IMR-90 (cell line): ENCODE measurements around the gene GNB1L. TPM values are rescaled to one million over a fixed set of nuclear protein-coding genes. Genes with fewer than 3 reads are reported as not detected.

Experiments used
- ATAC-seq: fragments of 200-7000 bp; cut with Tn5 transposase; 2 replicates; pipeline ENCODE4 v1.9.1; 2020; ENCODE audit warnings: low read depth, mild to moderate bottlenecking, moderate library complexity
- BruUV-seq: library from RNA; stranded (reverse); fragments of 400-500 nt; replicated peaks from 2 replicates; lab custom pipeline; 2021; lab: Mats Ljungman, UMichigan
- CTCF ChIA-PET: fragments of 300-600 bp; formaldehyde crosslinking; extraction: SDS; loops from one replicate; lab custom pipeline; 2021; ENCODE audit warnings: antibody characterized with exemption; lab: Yijun Ruan, JAX
- POLR2A ChIA-PET: fragments of 300-600 bp; sonication (Branson Sonifier 250); formaldehyde crosslinking; loops from one replicate; lab custom pipeline; 2022; ENCODE audit warnings: antibody characterized with exemption; ENCODE audit not compliant: unreplicated experiment; lab: Charles Lee
- DNase-seq: peaks from one replicate; pipeline ENCODE4 v3.0.0; 2013
- H2AFZ ChIP-seq: replicated peaks from 2 replicates; pipeline ENCODE3; 2013; ENCODE audit warnings: low read length, mild to moderate bottlenecking; ENCODE audit not compliant: poor library complexity
- H2AK5ac ChIP-seq: 2 replicates; pipeline ENCODE4 v1.6.1; 2013; ENCODE audit warnings: low read depth, low read length, inconsistent platforms
- H2AK9ac ChIP-seq: replicated peaks from 2 replicates; pipeline ENCODE3; 2013; ENCODE audit warnings: mild to moderate bottlenecking, low read depth, low read length, moderate library complexity; ENCODE audit not compliant: poor library complexity
- H2BK120ac ChIP-seq: 2 replicates; pipeline ENCODE4 v1.6.1; 2013; ENCODE audit warnings: low read depth, low read length, inconsistent platforms
- H2BK15ac ChIP-seq: 3 replicates; pipeline ENCODE4 v1.6.1; 2013; ENCODE audit warnings: low read depth, low read length, inconsistent platforms
- H2BK20ac ChIP-seq: 2 replicates; pipeline ENCODE4 v1.6.1; 2013; ENCODE audit warnings: low read depth, mild to moderate bottlenecking, inconsistent platforms, low read length, moderate library complexity
- H2BK5ac ChIP-seq: 2 replicates; pipeline ENCODE4 v1.6.1; 2013; ENCODE audit warnings: mild to moderate bottlenecking, low read depth, low read length, inconsistent platforms; ENCODE audit not compliant: poor library complexity, severe bottlenecking
- H3K14ac ChIP-seq: replicated peaks from 2 replicates; pipeline ENCODE4 v1.6.1; 2013; ENCODE audit warnings: low read depth, low read length, inconsistent platforms
- H3K18ac ChIP-seq: 2 replicates; pipeline ENCODE4 v1.6.1; 2013; ENCODE audit warnings: low read depth, low read length, control low read depth
- H3K23ac ChIP-seq: 2 replicates; pipeline ENCODE4 v1.6.1; 2013; ENCODE audit warnings: low read depth, low read length, inconsistent platforms
- H3K27ac ChIP-seq: 2 replicates; pipeline ENCODE4 v1.5.1; 2013; ENCODE audit warnings: mild to moderate bottlenecking, control low read depth, low read length; ENCODE audit not compliant: insufficient read depth
- H3K27me3 ChIP-seq: 2 replicates; pipeline ENCODE4 v1.6.1; 2013; ENCODE audit warnings: low read length; ENCODE audit not compliant: control insufficient read depth, insufficient read depth
- H3K36me3 ChIP-seq: 2 replicates; pipeline ENCODE4 v1.6.1; 2013; ENCODE audit warnings: low read length, mixed read lengths; ENCODE audit not compliant: control insufficient read depth, insufficient read depth
- H3K4ac ChIP-seq: 2 replicates; pipeline ENCODE4 v1.6.1; 2013; ENCODE audit warnings: low read depth, low read length, inconsistent platforms
- H3K4me1 ChIP-seq: 2 replicates; pipeline ENCODE4 v1.6.1; 2013; ENCODE audit warnings: low read length, mixed read lengths; ENCODE audit not compliant: control insufficient read depth, insufficient read depth
- H3K4me2 ChIP-seq: 2 replicates; pipeline ENCODE4 v1.6.1; 2013; ENCODE audit warnings: low read depth, mild to moderate bottlenecking, control low read depth, low read length, moderate library complexity
- H3K4me3 ChIP-seq: 2 replicates; pipeline ENCODE4 v1.5.1; 2013; ENCODE audit warnings: low read depth, mild to moderate bottlenecking, control low read depth, low read length, moderate library complexity; ENCODE audit not compliant: insufficient read depth
- H3K56ac ChIP-seq: 2 replicates; pipeline ENCODE4 v1.6.1; 2013; ENCODE audit warnings: low read length, inconsistent platforms; ENCODE audit not compliant: insufficient read depth; ENCODE audit errors: extremely low read depth
- H3K79me1 ChIP-seq, 2 experiments: 2 replicates each; pipeline ENCODE4 v1.6.1; 2013; ENCODE audit warnings: low read length in 2 of 2, inconsistent platforms in 1 of 2, low read depth in 1 of 2
- H3K9ac ChIP-seq: 2 replicates; pipeline ENCODE4 v1.6.1; 2013; ENCODE audit warnings: low read depth, low read length, control low read depth
- H3K9me1 ChIP-seq: 2 replicates; pipeline ENCODE4 v1.6.1; 2013; ENCODE audit warnings: low read length, inconsistent platforms; ENCODE audit not compliant: insufficient read depth
- H3K9me3 ChIP-seq: 2 replicates; pipeline ENCODE4 v1.6.1; 2013; ENCODE audit warnings: low read length; ENCODE audit not compliant: control insufficient read depth, insufficient read depth
- H4K20me1 ChIP-seq: 2 replicates; pipeline ENCODE4 v1.6.1; 2013; ENCODE audit warnings: low read length, inconsistent platforms; ENCODE audit not compliant: insufficient read depth
- H4K5ac ChIP-seq: 2 replicates; pipeline ENCODE4 v1.6.1; 2013; ENCODE audit warnings: mild to moderate bottlenecking, low read depth, low read length, control low read depth
- H4K8ac ChIP-seq, 2 experiments: 2 replicates each; pipeline ENCODE4 v1.6.1; 2013; ENCODE audit warnings: low read depth in 2 of 2, low read length in 2 of 2, control low read depth in 1 of 2, inconsistent platforms in 1 of 2
- H4K91ac ChIP-seq: 2 replicates; pipeline ENCODE4 v1.6.1; 2013; ENCODE audit warnings: low read depth, low read length, inconsistent platforms; ENCODE audit not compliant: insufficient read depth
- FOS ChIP-seq: fragments of 150-350 bp; IDR thresholded peaks from 2 replicates; pipeline ENCODE4 v1.6.1; 2016; ENCODE audit warnings: low read depth, low read length
- POLR2A ChIP-seq: IDR thresholded peaks from 2 replicates; pipeline ENCODE4 v1.6.1; 2012; ENCODE audit warnings: mild to moderate bottlenecking, low read depth, low read length
- WGBS, 2 experiments: methylation state at CpG; one replicate each; pipeline versions ENCODE4 v1.1.5 to v1.1.7; 2013; ENCODE audit warnings: missing lambda C conversion rate in 2 of 2; ENCODE audit not compliant: insufficient read length in 1 of 2; ENCODE audit errors: extremely low coverage in 2 of 2; 5-methylcytosine and 5-hydroxymethylcytosine counted together
- dilution Hi-C: fragments of 300-500 bp; cut with HindIII; formaldehyde crosslinking; loops from one replicate; pipeline ENCODE4 v1.14.3; 2018; ENCODE audit warnings: low sequenced_read_pairs; ENCODE audit not compliant: unreplicated experiment
- in situ Hi-C: fragments of 300-500 bp; cut with MboI; formaldehyde crosslinking; loops from 3 replicates; pipeline ENCODE4 v1.14.3; 2019; ENCODE audit warnings: low sequenced_read_pairs, inconsistent platforms, mixed read lengths
- intact Hi-C: fragments of 100-400 bp; cut with micrococcal nuclease; formaldehyde crosslinking; loops from 2 replicates; pipeline ENCODE4 v1.10.0; 2022
- polyA plus RNA-seq, 3 experiments: library from polyadenylated mRNA; depleted of rRNA; stranded (reverse); fragments of >200 nt; gene quantifications; 2 replicates each; pipeline ENCODE4 v1.2.3, GENCODE V29; 2012; ENCODE audit warnings: low replicate concordance in 1 of 3
- total RNA-seq: library from RNA; depleted of rRNA; stranded (reverse); fragments of >200 nt; gene quantifications from 2 replicates; pipeline ENCODE4 v1.2.3, GENCODE V29; 2012

The GNB1L gene
- total and polyA plus RNA-seq, 2 of the 4 experiments (the other 2 are of a cell fraction): 2.5 to 4.4 TPM

GRCh38 chr22:19759427-19760057 lies 95.1 kb downstream of the GNB1L start:
- Histone ChIP-seq H3K18ac (no peak overlapping the region), H4K91ac (no peak overlapping the region), H3K4me3 (no peak overlapping the region), H4K20me1 (peaks cover 6% of the 10 kb centered on the region; the same call in 1 of the 2 replicates), H3K23ac (no peak overlapping the region), H2AK5ac (no peak overlapping the region), H2AK9ac (no peak overlapping the region), H3K27ac (no peak overlapping the region), H3K9me1 (no peaks in the 10 kb centered on the region), H3K27me3 (peaks cover 93% of the 10 kb centered on the region), H3K79me1 (no peaks in the 10 kb centered on the region), H2BK15ac (no peak overlapping the region), H2AFZ (peak overlapping the region; percentile 33), H3K4me2 (peak overlapping the region; percentile 21; the same call in 1 of the 2 replicates), H3K36me3 (no peaks in the 10 kb centered on the region), H3K4me1 (peaks cover 4% of the 10 kb centered on the region; the same call in 1 of the 2 replicates), H3K4ac (no peak overlapping the region), H3K56ac (no peak overlapping the region), H4K8ac (no peak overlapping the region), H3K9ac (no peak overlapping the region), H3K9me3 (peaks cover under 1% of the 10 kb centered on the region; the same call in 1 of the 2 replicates), H4K5ac (no peak overlapping the region), H3K14ac (no peak overlapping the region), H2BK120ac (no peak overlapping the region), H2BK5ac (no peak overlapping the region), H2BK20ac (no peak overlapping the region)
- no peak for TF ChIP-seq FOS
- no peak for TF ChIP-seq POLR2A
- ChIA-PET CTCF (no interaction called here), POLR2A (no interaction called here)
- ATAC-seq (peak; percentile 44), DNase-seq (no peak)
- intact Hi-C loops: no loop called here
- dilution Hi-C loops: no loop called here
- no TSS peak for BruUV-seq
- WGBS, 2 experiments: 2% methylated on average over 11 of the region's 43 CpGs; no CpG with 5 or more reads in 1 of the 2 experiments
- in situ Hi-C loops: no loop called here
